ENCODE data around the gene NLRP9.

DNA sequence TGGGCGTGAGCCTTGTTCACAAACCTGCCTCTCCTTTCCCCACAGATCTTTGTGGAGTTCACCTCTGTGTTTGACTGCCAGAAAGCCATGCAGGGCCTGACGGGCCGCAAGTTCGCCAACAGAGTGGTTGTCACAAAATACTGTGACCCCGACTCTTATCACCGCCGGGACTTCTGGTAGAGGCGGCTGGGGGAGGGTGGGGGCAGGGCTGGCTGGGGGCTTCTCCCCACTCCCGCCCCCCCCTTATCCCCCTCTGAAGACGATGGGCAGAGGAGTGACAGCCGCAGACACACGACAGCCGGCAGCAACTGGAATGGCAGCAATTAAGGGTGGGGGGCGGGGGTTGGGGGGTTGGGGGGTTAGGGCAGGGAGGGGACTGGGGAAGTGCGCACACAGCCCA lies 64.3 kb downstream of the NLRP9 start:
- no peak for TF ChIP-seq SPI1 (IDR thresholded peaks at IDR 0.05; ENCODE audit: borderline replicate concordance, low read depth)
- TF ChIP-seq CTCF (IDR thresholded peaks at IDR 0.05; ENCODE audit: insufficient read depth, low read length): no peak
- TF ChIP-seq POLR2AphosphoS5 (IDR thresholded peaks at IDR 0.05; ENCODE audit: low read depth): no peak

Measured in HL-60 (cell line).